ENCODE data around the gene ADAM10. TPM values are rescaled to one million over a fixed set of nuclear protein-coding genes. Genes with fewer than 3 reads are reported as not detected.

ADAM10 gene
- polyA plus RNA-seq, 4 donors: 5.1 to 147 (median 18.5) TPM

GRCh38 chr15:58689646-58690045, 59.9 kb downstream of the ADAM10 start:
- no peak overlapping the region for H3K4me3 ChIP-seq (ENCODE audit: low read depth in 1 of 3, low read length in 3 of 3)
- FAIRE-seq: no peak
- H3K27me3 ChIP-seq (ENCODE audit: control insufficient read depth in 3 of 3, insufficient read depth in 3 of 3, low read length in 3 of 3): no peaks in the 10 kb centered on the region
- H3K36me3 ChIP-seq (ENCODE audit: control insufficient read depth in 3 of 3, insufficient read depth in 2 of 3, low read depth in 1 of 3, low read length in 3 of 3): peaks cover 0 to 4% (median 0%) of the 10 kb centered on the region in 3 donors
- no peak overlapping the region for H3K27ac ChIP-seq (ENCODE audit: low read depth in 1 of 3, low read length in 2 of 3)
- no peaks in the 10 kb centered on the region for H3K9me3 ChIP-seq (ENCODE audit: control insufficient read depth in 2 of 2, insufficient read depth in 1 of 2, low read depth in 1 of 2, low read length in 1 of 2)
- DNase-seq: no peak
- peaks cover 0 to under 1% (median under 1%) of the 10 kb centered on the region in 3 donors for H3K4me1 ChIP-seq (ENCODE audit: control insufficient read depth in 3 of 3, insufficient read depth in 2 of 3, low read depth in 1 of 3, low read length in 2 of 3)

DNA sequence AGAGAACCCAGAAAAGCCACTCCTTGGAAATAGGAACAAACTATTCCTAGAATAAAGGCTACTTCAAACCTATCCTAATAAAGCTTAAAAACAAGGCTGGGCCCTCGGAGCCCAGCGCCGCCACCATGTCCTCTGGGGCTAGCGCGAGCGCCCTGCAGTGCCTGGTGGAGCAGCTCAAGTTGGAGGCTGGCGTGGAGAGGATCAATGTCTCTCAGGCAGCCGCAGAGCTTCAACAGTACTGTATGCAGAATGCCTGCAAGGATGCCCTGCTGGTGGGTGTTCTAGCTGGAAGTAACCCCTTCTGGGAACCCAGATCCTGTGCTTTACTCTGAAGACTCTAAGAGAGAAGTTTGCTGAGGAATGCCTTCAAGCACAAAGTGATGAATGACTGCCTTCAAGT, 63.2 kb downstream of the ADAM10 start:
- FAIRE-seq: no peak
- 97 to 98% (median 97%) methylated on average over 8 of the region's 8 CpGs for WGBS, 3 donors
- Histone ChIP-seq H3K9me3 (ENCODE audit: control insufficient read depth in 2 of 2, insufficient read depth in 1 of 2, low read depth in 1 of 2, low read length in 1 of 2) (no peaks in the 10 kb centered on the region), H3K27me3 (ENCODE audit: control insufficient read depth in 3 of 3, insufficient read depth in 3 of 3, low read length in 3 of 3) (no peaks in the 10 kb centered on the region), H3K36me3 (ENCODE audit: control insufficient read depth in 3 of 3, insufficient read depth in 2 of 3, low read depth in 1 of 3, low read length in 3 of 3) (no peaks in the 10 kb centered on the region), H3K27ac (ENCODE audit: low read depth in 1 of 3, low read length in 2 of 3) (no peak overlapping the region), H3K4me1 (ENCODE audit: control insufficient read depth in 3 of 3, insufficient read depth in 2 of 3, low read depth in 1 of 3, low read length in 2 of 3) (peaks cover 0 to 7% (median 3%) of the 10 kb centered on the region in 3 donors), H3K4me3 (ENCODE audit: low read depth in 1 of 3, low read length in 3 of 3) (no peak overlapping the region)
- no peak for DNase-seq

DNA sequence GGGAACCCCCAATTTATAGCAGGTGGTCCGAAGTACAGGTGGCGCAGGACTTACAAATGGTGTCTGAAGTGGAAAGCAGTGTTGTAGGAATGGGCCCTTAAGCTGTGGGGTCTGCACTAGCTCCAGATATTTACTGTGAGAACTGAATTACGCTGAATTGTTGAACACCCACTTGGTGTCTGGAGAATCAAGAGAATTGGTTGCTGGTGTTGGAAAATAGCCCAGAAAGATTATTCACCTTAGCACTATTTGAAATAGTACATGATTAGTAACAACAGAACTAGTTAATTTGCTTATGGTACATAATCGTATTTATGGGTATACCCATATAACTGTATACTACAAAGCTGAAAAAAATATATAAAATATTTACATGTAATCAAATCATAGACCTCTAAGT, 64.8 kb downstream of the ADAM10 start:
- no peak overlapping the region for H3K27ac ChIP-seq (ENCODE audit: low read depth in 1 of 3, low read length in 2 of 3)
- H3K4me1 ChIP-seq (ENCODE audit: control insufficient read depth in 3 of 3, insufficient read depth in 2 of 3, low read depth in 1 of 3, low read length in 2 of 3): peaks cover 0 to 7% (median 3%) of the 10 kb centered on the region in 3 donors
- no peaks in the 10 kb centered on the region for H3K9me3 ChIP-seq (ENCODE audit: control insufficient read depth in 2 of 2, insufficient read depth in 1 of 2, low read depth in 1 of 2, low read length in 1 of 2)
- 93 to 99% (median 94%) methylated on average over 4 of the region's 4 CpGs for WGBS, 3 donors
- no peaks in the 10 kb centered on the region for H3K27me3 ChIP-seq (ENCODE audit: control insufficient read depth in 3 of 3, insufficient read depth in 3 of 3, low read length in 3 of 3)
- H3K36me3 ChIP-seq (ENCODE audit: control insufficient read depth in 3 of 3, insufficient read depth in 2 of 3, low read depth in 1 of 3, low read length in 3 of 3): peaks cover 0 to 3% (median 0%) of the 10 kb centered on the region in 3 donors
- FAIRE-seq (no peak), DNase-seq (no peak)
- H3K4me3 ChIP-seq (ENCODE audit: low read depth in 1 of 3, low read length in 3 of 3): no peak overlapping the region

- Histone ChIP-seq H3K27ac (ENCODE audit: low read depth in 1 of 3, low read length in 2 of 3) (no peak overlapping the region), H3K4me1 (ENCODE audit: control insufficient read depth in 3 of 3, insufficient read depth in 2 of 3, low read depth in 1 of 3, low read length in 2 of 3) (peaks cover 0 to 7% (median 3%) of the 10 kb centered on the region in 3 donors), H3K27me3 (ENCODE audit: control insufficient read depth in 3 of 3, insufficient read depth in 3 of 3, low read length in 3 of 3) (no peaks in the 10 kb centered on the region), H3K4me3 (ENCODE audit: low read depth in 1 of 3, low read length in 3 of 3) (no peak overlapping the region), H3K9me3 (ENCODE audit: control insufficient read depth in 2 of 2, insufficient read depth in 1 of 2, low read depth in 1 of 2, low read length in 1 of 2) (no peaks in the 10 kb centered on the region), H3K36me3 (ENCODE audit: control insufficient read depth in 3 of 3, insufficient read depth in 2 of 3, low read depth in 1 of 3, low read length in 3 of 3) (peaks cover 0 to 6% (median 2%) of the 10 kb centered on the region in 3 donors)
- WGBS, 3 donors: 88 to 94% (median 92%) methylated on average over 3 of the region's 3 CpGs
- DNase-seq (peak in 1 of 2 donors; percentile 22), FAIRE-seq (peak; percentile 5)
Measured at GRCh38 chr15:58684036-58684710, 65.3 kb downstream of the ADAM10 start.

- no peak overlapping the region for H3K4me3 ChIP-seq (ENCODE audit: low read depth in 1 of 3, low read length in 3 of 3)
- 95 to 99% (median 97%) methylated on average over 2 of the region's 2 CpGs for WGBS, 3 donors
- no peak for FAIRE-seq
Measured at GRCh38 chr15:58682234-58682633, 67.3 kb downstream of the ADAM10 start.

GRCh38 chr15:58678683-58679082, 70.8 kb downstream of the ADAM10 start:
- DNase-seq: peak in 1 of 2 donors; percentile 13
- Histone ChIP-seq H3K27me3 (ENCODE audit: control insufficient read depth in 3 of 3, insufficient read depth in 3 of 3, low read length in 3 of 3) (no peaks in the 10 kb centered on the region), H3K4me1 (ENCODE audit: control insufficient read depth in 3 of 3, insufficient read depth in 2 of 3, low read depth in 1 of 3, low read length in 2 of 3) (no peaks in the 10 kb centered on the region), H3K4me3 (ENCODE audit: low read depth in 1 of 3, low read length in 3 of 3) (no peak overlapping the region), H3K27ac (ENCODE audit: low read depth in 1 of 3, low read length in 2 of 3) (no peak overlapping the region), H3K36me3 (ENCODE audit: control insufficient read depth in 3 of 3, insufficient read depth in 2 of 3, low read depth in 1 of 3, low read length in 3 of 3) (peaks cover 0 to 6% (median 2%) of the 10 kb centered on the region in 3 donors), H3K9me3 (ENCODE audit: control insufficient read depth in 2 of 2, insufficient read depth in 1 of 2, low read depth in 1 of 2, low read length in 1 of 2) (no peaks in the 10 kb centered on the region)
- 72 to 78% (median 78%) methylated on average over 2 of the region's 2 CpGs for WGBS, 3 donors
- FAIRE-seq: no peak

More at GRCh38 chr15:58682234-58682633, 67.3 kb downstream of the ADAM10 start:
- H3K4me1 ChIP-seq (ENCODE audit: control insufficient read depth in 3 of 3, insufficient read depth in 2 of 3, low read depth in 1 of 3, low read length in 2 of 3): peaks cover 0 to 7% (median 3%) of the 10 kb centered on the region in 3 donors
- no peaks in the 10 kb centered on the region for H3K27me3 ChIP-seq (ENCODE audit: control insufficient read depth in 3 of 3, insufficient read depth in 3 of 3, low read length in 3 of 3)
- no peak overlapping the region for H3K27ac ChIP-seq (ENCODE audit: low read depth in 1 of 3, low read length in 2 of 3)
- H3K9me3 ChIP-seq (ENCODE audit: control insufficient read depth in 2 of 2, insufficient read depth in 1 of 2, low read depth in 1 of 2, low read length in 1 of 2): no peaks in the 10 kb centered on the region
- peaks cover 0 to 6% (median 2%) of the 10 kb centered on the region in 3 donors for H3K36me3 ChIP-seq (ENCODE audit: control insufficient read depth in 3 of 3, insufficient read depth in 2 of 3, low read depth in 1 of 3, low read length in 3 of 3)
- no peak for DNase-seq

DNA sequence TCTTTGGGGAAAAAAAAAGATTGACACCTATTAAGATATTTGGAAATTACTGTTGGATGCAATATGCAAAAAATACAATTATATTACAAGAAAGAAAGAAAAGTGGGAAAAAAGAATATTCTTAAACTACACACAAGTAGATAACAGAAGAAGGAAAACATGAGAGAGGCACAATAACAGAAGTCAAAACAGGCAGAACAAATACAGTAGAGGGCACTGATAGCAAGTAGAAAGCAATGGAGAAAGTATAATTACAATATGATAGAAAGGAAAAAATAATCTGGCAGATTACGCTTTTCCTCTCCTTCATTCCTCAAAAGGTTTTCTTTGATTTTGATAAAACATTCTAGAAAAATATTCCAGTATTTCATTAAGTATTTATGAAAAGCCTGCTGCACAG, 72.1 kb downstream of the ADAM10 start:
- Histone ChIP-seq H3K4me1 (ENCODE audit: control insufficient read depth in 3 of 3, insufficient read depth in 2 of 3, low read depth in 1 of 3, low read length in 2 of 3) (no peaks in the 10 kb centered on the region), H3K9me3 (ENCODE audit: control insufficient read depth in 2 of 2, insufficient read depth in 1 of 2, low read depth in 1 of 2, low read length in 1 of 2) (no peaks in the 10 kb centered on the region), H3K27ac (ENCODE audit: low read depth in 1 of 3, low read length in 2 of 3) (no peak overlapping the region), H3K27me3 (ENCODE audit: control insufficient read depth in 3 of 3, insufficient read depth in 3 of 3, low read length in 3 of 3) (no peaks in the 10 kb centered on the region), H3K4me3 (ENCODE audit: low read depth in 1 of 3, low read length in 3 of 3) (no peak overlapping the region), H3K36me3 (ENCODE audit: control insufficient read depth in 3 of 3, insufficient read depth in 2 of 3, low read depth in 1 of 3, low read length in 3 of 3) (peaks cover 0 to 6% (median 2%) of the 10 kb centered on the region in 3 donors)
- DNase-seq: no peak
- WGBS, 3 donors: 95 to 100% (median 97%) methylated on average over 1 of the region's 1 CpG
- FAIRE-seq: no peak

- WGBS, 3 donors: 85 to 95% (median 92%) methylated on average over 4 of the region's 4 CpGs
- no peaks in the 10 kb centered on the region for H3K27me3 ChIP-seq (ENCODE audit: control insufficient read depth in 3 of 3, insufficient read depth in 3 of 3, low read length in 3 of 3)
- no peak for FAIRE-seq
- DNase-seq: no peak
- H3K4me3 ChIP-seq (ENCODE audit: low read depth in 1 of 3, low read length in 3 of 3): no peak overlapping the region
- no peaks in the 10 kb centered on the region for H3K9me3 ChIP-seq (ENCODE audit: control insufficient read depth in 2 of 2, insufficient read depth in 1 of 2, low read depth in 1 of 2, low read length in 1 of 2)
- no peaks in the 10 kb centered on the region for H3K4me1 ChIP-seq (ENCODE audit: control insufficient read depth in 3 of 3, insufficient read depth in 2 of 3, low read depth in 1 of 3, low read length in 2 of 3)
- H3K27ac ChIP-seq (ENCODE audit: low read depth in 1 of 3, low read length in 2 of 3): no peak overlapping the region
- peaks cover 0 to 6% (median 2%) of the 10 kb centered on the region in 3 donors for H3K36me3 ChIP-seq (ENCODE audit: control insufficient read depth in 3 of 3, insufficient read depth in 2 of 3, low read depth in 1 of 3, low read length in 3 of 3)
Measured at GRCh38 chr15:58676766-58677165, 72.7 kb downstream of the ADAM10 start.

DNA sequence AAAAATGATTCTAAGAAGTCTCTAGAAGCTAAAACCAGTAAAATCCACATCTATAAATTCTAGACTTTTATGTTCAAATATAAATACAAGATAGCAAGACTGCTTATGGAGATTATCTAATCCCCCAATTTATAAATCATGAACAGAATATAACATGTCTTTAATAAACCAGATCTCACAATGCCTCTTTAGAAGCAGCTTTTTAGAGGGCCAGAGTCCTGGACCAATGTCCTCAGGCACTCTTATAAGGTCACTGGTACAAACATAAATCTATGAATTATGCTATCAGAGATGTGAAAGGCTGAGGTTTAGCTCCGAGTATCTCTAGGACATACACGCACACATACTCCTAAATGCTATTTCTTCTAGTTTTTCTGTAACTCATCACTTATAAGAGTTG, 78.3 kb downstream of the ADAM10 start:
- H3K9me3 ChIP-seq (ENCODE audit: control insufficient read depth in 2 of 2, insufficient read depth in 1 of 2, low read depth in 1 of 2, low read length in 1 of 2): no peaks in the 10 kb centered on the region
- H3K36me3 ChIP-seq (ENCODE audit: control insufficient read depth in 3 of 3, insufficient read depth in 2 of 3, low read depth in 1 of 3, low read length in 3 of 3): no peaks in the 10 kb centered on the region
- no peak overlapping the region for H3K27ac ChIP-seq (ENCODE audit: low read depth in 1 of 3, low read length in 2 of 3)
- H3K4me3 ChIP-seq (ENCODE audit: low read depth in 1 of 3, low read length in 3 of 3): no peak overlapping the region
- H3K27me3 ChIP-seq (ENCODE audit: control insufficient read depth in 3 of 3, insufficient read depth in 3 of 3, low read length in 3 of 3): no peaks in the 10 kb centered on the region
- FAIRE-seq (no peak), DNase-seq (no peak)
- 100% methylated on average over 2 of the region's 2 CpGs for WGBS, 3 donors
- H3K4me1 ChIP-seq (ENCODE audit: control insufficient read depth in 3 of 3, insufficient read depth in 2 of 3, low read depth in 1 of 3, low read length in 2 of 3): peaks cover 0 to 12% (median 0%) of the 10 kb centered on the region in 3 donors
